Activated T-cell treated with anti-CD3 and anti-CD28 coated beads, Interleukin-2, amount 50 U/mL, for 4 hours (primary cell): ENCODE results near the gene LRP6. TPM values are rescaled to one million over a fixed set of nuclear protein-coding genes. Genes with fewer than 3 reads are reported as not detected.
"Not testable (repeated sequence)": the region's sequence is repeated elsewhere in the genome, so short reads cannot be mapped to it uniquely, and the experiment has no call there.

Experiments used
- ATAC-seq, 2 donors: fragments of 200-7000 bp; cut with Tn5 transposase; one replicate each; pipeline ENCODE4 v1.10.0; 2021
- DNase-seq: peaks from one replicate; pipeline ENCODE4 v3.0.0-alpha.2; 2020
- H3K27me3 Mint-ChIP-seq: one replicate; pipeline ENCODE4 v1.8.0; 2021; ENCODE audit warnings: low read depth, mixed read lengths
- H3K36me3 Mint-ChIP-seq: one replicate; pipeline ENCODE4 v1.8.0; 2022; ENCODE audit warnings: mixed read lengths; ENCODE audit not compliant: insufficient read depth
- H3K4me1 Mint-ChIP-seq: one replicate; pipeline ENCODE4 v1.8.0; 2021; ENCODE audit warnings: low read depth, mixed read lengths
- H3K4me3 Mint-ChIP-seq: one replicate; pipeline ENCODE4 v1.8.0; 2021; ENCODE audit warnings: mild to moderate bottlenecking, moderate library complexity, mixed read lengths
- H3K9me3 Mint-ChIP-seq: one replicate; pipeline ENCODE4 v1.8.0; 2021; ENCODE audit warnings: mixed read lengths
- total RNA-seq, 3 donors: library from RNA; stranded (reverse); gene quantifications; one replicate each; pipeline ENCODE4 v1.2.1, GENCODE V29; 2021

The LRP6 gene
- total RNA-seq, 3 donors from 2014 or later, result 4.8 to 8.0 (median 7.9) TPM

DNA sequence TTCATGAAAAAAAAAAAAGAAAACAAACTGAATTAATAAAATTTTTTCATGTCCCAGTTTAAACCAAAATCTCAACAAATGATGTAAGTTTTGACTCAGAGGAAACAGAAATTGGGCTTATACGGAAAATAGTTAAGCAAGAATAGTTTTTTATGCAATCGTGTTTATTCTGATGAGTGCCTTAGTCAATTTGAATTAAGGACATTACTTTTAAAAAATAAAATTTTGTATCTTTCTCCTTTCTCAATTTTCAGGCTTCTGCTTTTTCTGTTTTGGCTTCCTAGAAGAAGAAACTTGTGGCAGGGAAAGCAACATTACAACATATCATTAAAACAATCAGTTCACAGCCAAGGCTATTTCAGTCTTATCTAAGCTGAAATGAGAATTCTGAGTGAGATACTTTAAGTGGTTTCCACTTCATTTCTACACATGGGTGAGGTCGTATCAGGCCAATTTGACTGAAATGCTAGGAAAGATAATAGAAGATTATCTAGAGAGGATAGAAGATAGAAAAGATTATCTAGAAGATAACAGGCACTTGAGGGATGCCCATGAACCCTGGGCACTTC is 143.7 kb downstream of the LRP6 start:
- ATAC-seq, result no peak
- Mint-ChIP-seq H3K9me3 (no peaks in the 10 kb centered on the region), H3K36me3 (peaks cover 14% of the 10 kb centered on the region), H3K4me3 (no peak overlapping the region), H3K4me1 (no peaks in the 10 kb centered on the region), H3K27me3 (no peaks in the 10 kb centered on the region)
- DNase-seq, result no peak

DNA sequence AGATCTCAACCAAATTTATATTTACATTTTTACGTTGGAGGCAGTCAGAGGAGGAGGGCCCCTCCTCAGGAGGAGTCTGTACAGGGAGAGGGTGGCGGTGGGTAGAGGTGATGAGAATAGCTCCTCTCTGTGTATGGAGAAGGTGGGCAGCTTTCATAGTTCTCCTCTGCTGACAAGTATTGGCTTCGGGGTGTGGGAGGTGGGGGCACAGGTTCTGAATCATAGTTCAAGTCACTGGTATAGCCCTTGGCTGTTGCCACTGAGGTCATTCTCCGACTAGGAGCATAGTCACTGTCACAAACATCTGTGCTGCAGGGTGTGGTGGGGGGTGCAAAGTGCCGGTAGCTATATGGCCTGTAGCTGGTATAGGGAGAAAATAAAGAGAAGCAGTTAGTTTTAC is 145.8 kb downstream of the LRP6 start:
- H3K4me1 Mint-ChIP-seq, result no peaks in the 10 kb centered on the region
- no peaks in the 10 kb centered on the region for H3K27me3 Mint-ChIP-seq
- no peaks in the 10 kb centered on the region for H3K9me3 Mint-ChIP-seq
- no peak for ATAC-seq
- no peak overlapping the region for H3K4me3 Mint-ChIP-seq
- no peak for DNase-seq
- peaks cover 12% of the 10 kb centered on the region for H3K36me3 Mint-ChIP-seq

GRCh38 chr12:12116677-12117076 is 150.2 kb downstream of the LRP6 start:
- no peaks in the 10 kb centered on the region for H3K4me1 Mint-ChIP-seq
- peaks cover 3% of the 10 kb centered on the region for H3K27me3 Mint-ChIP-seq
- no peaks in the 10 kb centered on the region for H3K9me3 Mint-ChIP-seq
- no peak overlapping the region for H3K4me3 Mint-ChIP-seq
- ATAC-seq (no peak), DNase-seq (no peak)
- H3K36me3 Mint-ChIP-seq, result peaks cover 2% of the 10 kb centered on the region

DNA sequence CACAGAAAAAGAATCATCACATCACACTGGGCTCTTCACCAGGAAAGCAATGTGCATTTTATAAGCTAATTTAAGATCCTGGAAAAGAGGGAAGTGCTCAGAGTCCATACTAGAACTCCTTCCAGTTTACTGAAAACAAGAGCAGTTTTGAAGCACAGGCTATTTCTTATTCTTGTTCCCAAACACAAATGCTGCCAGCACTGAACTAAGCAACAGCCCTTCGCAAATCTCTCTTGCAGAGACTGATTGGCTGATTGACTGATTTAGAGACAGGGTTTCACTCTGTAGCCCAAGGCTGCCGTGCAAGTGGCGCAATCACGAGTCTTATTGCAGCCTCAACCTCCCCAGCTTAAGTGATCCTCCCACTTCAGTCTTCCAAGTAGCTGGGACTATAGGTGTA is 151.3 kb downstream of the LRP6 start:
- Mint-ChIP-seq H3K4me3 (no peak overlapping the region), H3K36me3 (no peaks in the 10 kb centered on the region), H3K4me1 (no peaks in the 10 kb centered on the region), H3K27me3 (peaks cover 3% of the 10 kb centered on the region), H3K9me3 (no peaks in the 10 kb centered on the region)
- no peak for DNase-seq
- ATAC-seq, result no peak

GRCh38 chr12:12110923-12111555 is 155.8 kb downstream of the LRP6 start:
- H3K36me3 Mint-ChIP-seq, H3K27me3 Mint-ChIP-seq, H3K4me3 Mint-ChIP-seq, H3K4me1 Mint-ChIP-seq, DNase-seq, ATAC-seq: not testable (repeated sequence)
- peaks cover 19% of the 10 kb centered on the region for H3K9me3 Mint-ChIP-seq

DNA sequence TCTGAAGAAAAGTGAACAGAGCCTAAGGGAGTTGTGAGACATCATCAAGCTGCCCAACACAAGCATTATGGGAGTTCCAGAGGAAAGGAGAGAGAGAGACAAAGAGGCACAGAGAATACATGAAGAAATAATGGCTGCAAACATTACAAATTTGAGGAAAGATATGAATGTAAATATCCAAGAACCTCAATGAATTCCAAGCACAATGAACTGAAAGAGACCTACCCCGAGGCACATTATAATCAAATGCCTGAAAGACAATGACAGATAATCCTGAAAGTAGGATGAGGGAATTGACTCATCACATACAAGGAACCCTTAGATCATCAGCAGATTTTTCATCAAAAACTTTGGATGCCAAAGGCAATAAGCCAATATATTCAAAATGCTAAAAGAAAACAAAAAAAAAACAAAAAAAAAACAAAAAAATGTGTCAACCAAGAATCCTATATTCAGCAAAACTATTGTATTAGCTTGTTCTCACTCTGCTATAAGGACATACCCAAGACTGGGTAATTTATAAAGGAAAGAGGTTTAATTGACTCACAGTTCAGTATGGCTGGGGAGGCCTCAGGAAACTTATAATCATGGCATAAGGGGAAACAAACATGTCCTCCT is 158.3 kb downstream of the LRP6 start:
- Mint-ChIP-seq H3K9me3 (peaks cover 24% of the 10 kb centered on the region), H3K27me3 (no peaks in the 10 kb centered on the region), H3K36me3 (peaks cover 1% of the 10 kb centered on the region), H3K4me3 (no peak overlapping the region), H3K4me1 (no peaks in the 10 kb centered on the region)
- ATAC-seq (no peak), DNase-seq (no peak)

- no peak for ATAC-seq
- no peak overlapping the region for H3K4me3 Mint-ChIP-seq
- H3K36me3 Mint-ChIP-seq, result peaks cover 1% of the 10 kb centered on the region
- peaks cover 3% of the 10 kb centered on the region for H3K27me3 Mint-ChIP-seq
- peaks cover 29% of the 10 kb centered on the region for H3K9me3 Mint-ChIP-seq
- no peaks in the 10 kb centered on the region for H3K4me1 Mint-ChIP-seq
- no peak for DNase-seq
Observed at GRCh38 chr12:12107678-12108077, 159.2 kb downstream of the LRP6 start.

DNA sequence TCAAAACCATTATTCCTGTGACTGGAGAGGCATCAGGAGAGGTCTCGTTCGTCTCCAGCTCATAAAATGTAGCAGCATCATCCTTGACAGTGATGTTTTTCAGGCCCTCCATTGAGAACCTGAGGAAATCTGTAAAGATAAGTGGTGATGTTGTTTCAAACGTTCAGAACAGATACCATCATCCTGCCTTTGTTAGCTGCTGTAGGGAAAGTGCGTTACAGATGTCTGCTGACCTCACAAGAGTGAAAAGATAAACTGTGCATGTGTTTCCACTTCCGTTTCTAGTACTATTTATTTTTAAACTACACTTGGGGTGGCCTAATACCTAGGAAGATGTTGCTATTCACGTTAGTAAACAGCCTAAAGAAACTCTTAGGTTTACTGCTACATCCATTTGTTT is 167.7 kb downstream of the LRP6 start:
- H3K36me3 Mint-ChIP-seq, result peaks cover 1% of the 10 kb centered on the region
- ATAC-seq, result no peak
- no peaks in the 10 kb centered on the region for H3K4me1 Mint-ChIP-seq
- no peak for DNase-seq
- H3K9me3 Mint-ChIP-seq, result peaks cover 5% of the 10 kb centered on the region
- H3K27me3 Mint-ChIP-seq, result peaks cover 3% of the 10 kb centered on the region
- no peak overlapping the region for H3K4me3 Mint-ChIP-seq

DNA sequence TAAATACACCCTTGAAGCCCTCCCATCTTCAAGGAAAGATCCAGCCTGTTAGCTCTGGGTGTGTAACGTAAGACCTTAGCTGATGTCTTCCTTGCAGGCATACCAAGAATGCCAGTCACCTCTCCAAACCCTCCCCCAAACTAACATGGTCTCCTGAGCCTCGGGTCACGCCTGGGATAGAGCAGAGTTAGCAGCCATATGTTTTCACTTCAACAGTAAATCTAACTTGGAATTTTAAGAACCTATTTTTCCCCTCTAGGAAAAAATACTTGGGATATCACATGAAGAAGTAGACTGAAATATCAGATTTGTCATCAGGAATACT is 168.2 kb downstream of the LRP6 start:
- H3K36me3 Mint-ChIP-seq, result peaks cover 1% of the 10 kb centered on the region
- no peak overlapping the region for H3K4me3 Mint-ChIP-seq
- H3K27me3 Mint-ChIP-seq, result peaks cover 3% of the 10 kb centered on the region
- H3K9me3 Mint-ChIP-seq, result peaks cover 4% of the 10 kb centered on the region
- no peaks in the 10 kb centered on the region for H3K4me1 Mint-ChIP-seq
- no peak for DNase-seq
- no peak for ATAC-seq

DNA sequence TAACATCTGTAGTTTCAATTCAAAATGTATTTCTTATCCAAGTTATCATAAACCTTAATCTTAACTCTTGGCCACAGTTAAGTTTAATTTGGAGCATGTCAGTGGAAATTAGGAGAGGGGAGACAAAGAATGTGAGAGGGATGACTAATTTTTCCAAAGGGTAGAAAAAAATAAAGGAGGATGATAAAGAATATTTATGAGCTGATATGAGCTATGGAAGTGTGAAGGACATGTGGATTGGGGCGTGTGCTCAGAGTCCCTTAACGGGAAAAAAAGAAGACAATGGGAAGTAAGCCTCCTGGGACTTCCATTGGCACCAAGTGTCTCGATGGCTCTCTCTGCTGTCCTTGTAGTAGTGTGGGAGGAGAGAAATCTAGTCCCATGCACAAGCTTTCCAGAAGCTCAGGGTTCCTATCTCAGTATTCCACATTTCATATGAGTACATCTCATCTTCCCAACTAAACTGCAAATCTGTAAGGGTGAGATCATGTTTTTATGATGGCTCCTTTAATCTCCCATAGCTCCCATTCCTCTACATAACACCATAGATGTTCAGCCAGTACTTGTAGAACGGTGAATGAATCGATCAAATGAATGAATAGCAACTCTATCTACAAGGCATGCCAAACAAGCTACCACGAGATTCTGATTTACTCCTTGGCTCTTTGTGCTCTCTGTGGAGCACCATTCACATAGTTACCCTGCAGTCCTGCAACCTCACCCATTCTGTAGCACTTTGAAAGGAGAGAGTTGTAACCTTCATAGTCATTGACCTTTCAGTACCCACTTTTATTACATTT is 168.8 kb downstream of the LRP6 start:
- H3K36me3 Mint-ChIP-seq, result peaks cover 1% of the 10 kb centered on the region

GRCh38 chr12:12095021-12095420 is 171.8 kb downstream of the LRP6 start:
- no peak for ATAC-seq
- Mint-ChIP-seq H3K4me1 (no peaks in the 10 kb centered on the region), H3K9me3 (no peaks in the 10 kb centered on the region), H3K4me3 (no peak overlapping the region), H3K27me3 (no peaks in the 10 kb centered on the region), H3K36me3 (no peaks in the 10 kb centered on the region)
- no peak for DNase-seq

More for the DNA sequence above, 168.8 kb downstream of the LRP6 start:
- H3K4me3 Mint-ChIP-seq, result no peak overlapping the region
- peaks cover under 1% of the 10 kb centered on the region for H3K9me3 Mint-ChIP-seq
- no peaks in the 10 kb centered on the region for H3K4me1 Mint-ChIP-seq
- DNase-seq, result no peak
- ATAC-seq, result no peak
- H3K27me3 Mint-ChIP-seq, result no peaks in the 10 kb centered on the region

- DNase-seq, result no peak
- Mint-ChIP-seq H3K36me3 (no peaks in the 10 kb centered on the region), H3K9me3 (no peaks in the 10 kb centered on the region), H3K4me1 (no peaks in the 10 kb centered on the region), H3K27me3 (no peaks in the 10 kb centered on the region), H3K4me3 (no peak overlapping the region)
- no peak for ATAC-seq
Observed at GRCh38 chr12:12094481-12094880, 172.4 kb downstream of the LRP6 start.

GRCh38 chr12:12091977-12092663 is 174.7 kb downstream of the LRP6 start:
- ATAC-seq, result no peak

GRCh38 chr12:12091071-12091470 is 175.8 kb downstream of the LRP6 start:
- H3K9me3 Mint-ChIP-seq, result no peaks in the 10 kb centered on the region
- H3K36me3 Mint-ChIP-seq, result no peaks in the 10 kb centered on the region
- DNase-seq (no peak), ATAC-seq (no peak)
- H3K4me3 Mint-ChIP-seq, result no peak overlapping the region
- H3K27me3 Mint-ChIP-seq, result no peaks in the 10 kb centered on the region
- no peaks in the 10 kb centered on the region for H3K4me1 Mint-ChIP-seq

More at GRCh38 chr12:12091977-12092663, 174.7 kb downstream of the LRP6 start:
- no peak for DNase-seq
- Mint-ChIP-seq H3K9me3 (no peaks in the 10 kb centered on the region), H3K27me3 (no peaks in the 10 kb centered on the region), H3K36me3 (no peaks in the 10 kb centered on the region), H3K4me3 (no peak overlapping the region), H3K4me1 (no peaks in the 10 kb centered on the region)
